GM23338 (cell line): ENCODE measurements around the gene RNF112. TPM values are rescaled to one million over a fixed set of nuclear protein-coding genes. Genes with fewer than 3 reads are reported as not detected.

Experiments
- ATAC-seq: fragments of 200-7000 bp; cut with Tn5 transposase; 3 replicates; pipeline ENCODE4 v1.9.1; 2020
- DNase-seq: peaks from one replicate; pipeline ENCODE4 v3.0.0-alpha.2; 2015; ENCODE audit warnings: low spot score
- H2AFZ ChIP-seq: fragments of 200-600 bp; sonication (generic); 2 replicates; pipeline ENCODE4 v1.8.0; 2016; ENCODE audit warnings: antibody characterized with exemption, mild to moderate bottlenecking, moderate library complexity
- H3F3A ChIP-seq: fragments of 200-600 bp; sonication (generic); replicated peaks from 2 replicates; pipeline ENCODE4 v1.8.0; 2017; ENCODE audit warnings: antibody characterized with exemption, mixed run types, low read depth
- H3K27ac ChIP-seq: fragments of 200-600 bp; sonication (generic); 2 replicates; pipeline ENCODE4 v1.6.1; 2016; ENCODE audit warnings: low read depth
- H3K27me3 ChIP-seq: fragments of 200-600 bp; sonication (generic); 2 replicates; pipeline ENCODE4 v1.8.0; 2016; ENCODE audit warnings: mild to moderate bottlenecking, mixed run types, moderate library complexity; ENCODE audit not compliant: insufficient read depth
- H3K36me3 ChIP-seq: fragments of 200-600 bp; sonication (generic); 2 replicates; pipeline ENCODE4 v1.8.0; 2016; ENCODE audit warnings: mild to moderate bottlenecking; ENCODE audit not compliant: insufficient read depth
- H3K4me1 ChIP-seq: fragments of 200-600 bp; sonication (generic); 2 replicates; pipeline ENCODE4 v1.8.0; 2016; ENCODE audit warnings: mild to moderate bottlenecking, moderate library complexity; ENCODE audit not compliant: insufficient read depth
- H3K4me2 ChIP-seq: fragments of 200-600 bp; sonication (generic); 2 replicates; pipeline ENCODE4 v1.7.1; 2017; ENCODE audit warnings: mixed run types
- H3K4me3 ChIP-seq: fragments of 200-600 bp; sonication (generic); 2 replicates; pipeline ENCODE4 v1.6.1; 2016; ENCODE audit warnings: mixed run types
- H3K79me2 ChIP-seq: fragments of 200-600 bp; sonication (generic); replicated peaks from 2 replicates; pipeline ENCODE4 v1.8.0; 2017; ENCODE audit warnings: mild to moderate bottlenecking; ENCODE audit not compliant: insufficient read depth
- H3K9me2 ChIP-seq: fragments of 200-600 bp; sonication (generic); 2 replicates; pipeline ENCODE4 v1.8.0; 2017; ENCODE audit not compliant: insufficient read depth
- H4K20me1 ChIP-seq: fragments of 200-600 bp; sonication (generic); replicated peaks from 2 replicates; pipeline ENCODE4 v1.8.0; 2017; ENCODE audit warnings: mild to moderate bottlenecking; ENCODE audit not compliant: insufficient read depth
- H3K27ac Mint-ChIP-seq: 2 replicates; pipeline ENCODE4 v1.8.0; 2020; ENCODE audit warnings: inconsistent platforms, mild to moderate bottlenecking, moderate library complexity, mixed read lengths
- H3K27me3 Mint-ChIP-seq: 3 replicates; pipeline ENCODE4 v1.8.0; 2022; ENCODE audit warnings: low read depth, mild to moderate bottlenecking, moderate library complexity, mixed read lengths, inconsistent platforms; ENCODE audit not compliant: insufficient read depth, poor library complexity
- H3K36me3 Mint-ChIP-seq: 3 replicates; pipeline ENCODE4 v1.8.0; 2021; ENCODE audit warnings: low read depth, mild to moderate bottlenecking, inconsistent platforms, moderate library complexity, mixed read lengths
- H3K4me1 Mint-ChIP-seq: 3 replicates; pipeline ENCODE4 v1.8.0; 2020; ENCODE audit warnings: mild to moderate bottlenecking, inconsistent platforms, mixed read lengths
- H3K4me3 Mint-ChIP-seq: 3 replicates; pipeline ENCODE4 v1.8.0; 2021; ENCODE audit warnings: moderate library complexity, mild to moderate bottlenecking, inconsistent platforms, mixed read lengths
- H3K9me3 Mint-ChIP-seq: 3 replicates; pipeline ENCODE4 v1.8.0; 2020; ENCODE audit warnings: moderate library complexity, mild to moderate bottlenecking, inconsistent platforms, mixed read lengths
- CREB1 ChIP-seq: fragments of 250-450 bp; sonication (Bioruptor Pico); IDR thresholded peaks from 2 replicates; pipeline ENCODE4 v1.5.0; 2020; ENCODE audit warnings: low read depth, mild to moderate bottlenecking, moderate library complexity
- CTCF ChIP-seq, 2 experiments: fragments of 200-600 bp in 1 of 2; sonication (generic) in 1 of 2; conservative IDR thresholded peaks; 2 replicates each; pipeline versions ENCODE4 v1.5.1 to v1.6.1; 2016 to 2017; ENCODE audit warnings: antibody characterized with exemption in 2 of 2, low read depth in 2 of 2, mild to moderate bottlenecking in 2 of 2, moderate library complexity in 1 of 2
- ETS1 ChIP-seq: IDR thresholded peaks from 2 replicates; pipeline ENCODE4 v1.6.1; 2016; ENCODE audit warnings: antibody characterized with exemption
- EZH2 ChIP-seq: fragments of 200-600 bp; sonication (generic); IDR thresholded peaks from one replicate; pipeline ENCODE4 v1.8.0; 2017; ENCODE audit warnings: antibody characterized with exemption, mild to moderate bottlenecking, low read depth; ENCODE audit not compliant: unreplicated experiment
- EZH2phosphoT487 ChIP-seq: fragments of 200-600 bp; sonication (generic); IDR thresholded peaks from one replicate; pipeline ENCODE4 v1.8.1; 2018; ENCODE audit warnings: antibody characterized with exemption; ENCODE audit not compliant: unreplicated experiment
- JUNB ChIP-seq: IDR thresholded peaks from one replicate; pipeline ENCODE4 v1.6.1; 2016; ENCODE audit warnings: antibody characterized with exemption; ENCODE audit not compliant: unreplicated experiment
- NANOG ChIP-seq: IDR thresholded peaks from 2 replicates; pipeline ENCODE4 v1.6.1; 2016; ENCODE audit warnings: antibody characterized with exemption, borderline replicate concordance
- POLR2AphosphoS5 ChIP-seq: IDR thresholded peaks from 2 replicates; pipeline ENCODE4 v1.6.1; 2016; ENCODE audit warnings: antibody characterized with exemption, low read depth
- REST ChIP-seq: IDR thresholded peaks from one replicate; pipeline ENCODE4 v1.6.1; 2018; ENCODE audit warnings: antibody characterized with exemption; ENCODE audit not compliant: unreplicated experiment
- STAT1 ChIP-seq: IDR thresholded peaks from one replicate; pipeline ENCODE4 v1.6.1; 2016; ENCODE audit warnings: antibody characterized with exemption; ENCODE audit not compliant: unreplicated experiment
- ZNF114 ChIP-seq: fragments of 250-450 bp; sonication (Bioruptor Pico); IDR thresholded peaks from 2 replicates; pipeline ENCODE4 v1.5.0; 2020; ENCODE audit warnings: mild to moderate bottlenecking, moderate library complexity
- ZNF331 ChIP-seq: fragments of 250-450 bp; sonication (Bioruptor Pico); IDR thresholded peaks from 2 replicates; pipeline ENCODE4 v1.5.0; 2020; ENCODE audit warnings: low read depth, mild to moderate bottlenecking, moderate library complexity
- ZNF462 ChIP-seq: fragments of 250-450 bp; sonication (Bioruptor Pico); IDR thresholded peaks from 2 replicates; pipeline ENCODE4 v1.5.0; 2020; ENCODE audit warnings: mild to moderate bottlenecking, moderate library complexity
- polyA plus RNA-seq: library from polyadenylated mRNA; unstranded; fragments of >200 nt; fragmentation: Nextera tagmentation; extraction: Ambion mirVana; gene quantifications from 2 replicates; pipeline ENCODE4 v1.2.1, GENCODE V29; 2016
- total RNA-seq: library from RNA; depleted of rRNA; stranded (reverse); fragments of >200 nt; shearing (Covaris generic); gene quantifications from 2 replicates; pipeline ENCODE4 v1.2.3, GENCODE V29; 2014

The RNF112 gene
- total and polyA plus RNA-seq, 2 experiments from 2014 or later: 0.42 to 4.1 TPM

- Histone ChIP-seq H3K27me3 (no peaks in the 10 kb centered on the region), H2AFZ (no peak overlapping the region), H3K79me2 (peaks cover 15% of the 10 kb centered on the region), H3K4me3 (no peak overlapping the region), H3K27ac (no peak overlapping the region), H3K4me2 (no peak overlapping the region), H4K20me1 (peaks cover 7% of the 10 kb centered on the region; the same call in 1 of the 2 replicates), H3F3A (peaks cover 16% of the 10 kb centered on the region), H3K36me3 (peaks cover 4% of the 10 kb centered on the region), H3K9me2 (no peaks in the 10 kb centered on the region), H3K4me1 (peaks cover 16% of the 10 kb centered on the region)
- Mint-ChIP-seq H3K4me3 (no peak overlapping the region), H3K27ac (peak overlapping the region; percentile 89), H3K9me3 (no peaks in the 10 kb centered on the region; the same call in 2 of the 3 replicates), H3K36me3 (peaks cover 58% of the 10 kb centered on the region), H3K4me1 (peaks cover 36% of the 10 kb centered on the region), H3K27me3 (peaks cover 8% of the 10 kb centered on the region)
- DNase-seq: peak; percentile 29
- TF ChIP-seq POLR2AphosphoS5 (no peak), EZH2 (no peak), REST (no peak), EZH2phosphoT487 (no peak), ZNF114 (CRISPR knock-in tag) (no peak), ETS1 (no peak), STAT1 (no peak), CTCF (conservative IDR thresholded peaks at IDR 0.05; ENCODE audit: low read depth in 2 of 2) (no peak), ZNF331 (CRISPR knock-in tag) (no peak), ZNF462 (CRISPR knock-in tag) (no peak), JUNB (no peak), CREB1 (CRISPR knock-in tag) (no peak), NANOG (no peak)
- ATAC-seq: peak; percentile 6
These were observed 26.2 kb upstream of the RNF112 start for GRCh38 chr17:19384723-19385391.
